ENCODE data around the gene IGSF22. TPM values are rescaled to one million over a fixed set of nuclear protein-coding genes. Genes with fewer than 3 reads are reported as not detected.

The IGSF22 gene
- total and polyA plus RNA-seq, 2 of the 13 experiments (the other 11 are each of a cell fraction or from before 2014, with no cell fraction given), result not detected

GRCh38 chr11:18749681-18750319 is 23.8 kb upstream of the IGSF22 start:
- H3K79me2 ChIP-seq (ENCODE audit: insufficient read depth, low read length), result no peaks in the 10 kb centered on the region
- intact Hi-C loops (cut with micrococcal nuclease; ENCODE audit: unreplicated experiment), result no loop called here
- no peaks in the 10 kb centered on the region for H3K9me3 ChIP-seq (ENCODE audit: low read length)
- no TSS peak for BruUV-seq (replicated peaks)
- H3K27ac ChIP-seq (ENCODE audit: extremely low read length, insufficient read depth, low read length), result no peak overlapping the region
- no peaks in the 10 kb centered on the region for H4K20me1 ChIP-seq (ENCODE audit: insufficient read depth, low read length)
- peaks cover 12% of the 10 kb centered on the region for H3K4me1 ChIP-seq (ENCODE audit: insufficient read depth, low read length)
- peak overlapping the region; percentile 55 for H3K4me2 ChIP-seq (ENCODE audit: low read depth, low read length)
- DNase-seq (ENCODE audit: low spot score) (peak; percentile 25), FAIRE-seq (no peak), ATAC-seq (peak; percentile 89)
- in situ Hi-C loops (cut with HindIII; ENCODE audit: extremely low pct_ligation_motif_present, low pct_unique_long_range_greater_than_20kb), result no loop called here
- ChIA-PET POLR2A (no interaction called here), CTCF (ENCODE audit: low intra/inter-chr PET ratio, low total read pairs) (no interaction called here)
- H3K9ac ChIP-seq (ENCODE audit: insufficient read depth, low read depth, low read length), result no peak overlapping the region
- H3K36me3 ChIP-seq (replicated peaks in 1 of 2; ENCODE audit: control insufficient read depth in 1 of 2, insufficient read depth in 2 of 2, low read length in 2 of 2), result no peaks in the 10 kb centered on the region
- H3K27me3 ChIP-seq (ENCODE audit: control insufficient read depth in 1 of 2, insufficient read depth in 2 of 2, low read length in 2 of 2), result peaks cover 4 to 33% of the 10 kb centered on the region in 2 experiments; a peak in 4 of 5 replicates
- no peak overlapping the region for H2AFZ ChIP-seq (ENCODE audit: low read length)
- 41% methylated on average over 9 of the region's 12 CpGs for WGBS (ENCODE audit: low lambda C conversion rate)
- H3K4me3 ChIP-seq (replicated peaks in 1 of 3; ENCODE audit: insufficient read depth in 1 of 3, low read depth in 2 of 3, low read length in 3 of 3), result peak overlapping the region in 1 of 3 experiments; percentile 15; a peak in 1 of 6 replicates
- TF ChIP-seq ETV5 (CRISPR knock-in tag; IDR thresholded peaks at IDR 0.05; ENCODE audit: borderline replicate concordance), result peak; percentile 83; the same call in 1 of the 2 replicates
- TF ChIP-seq KAT8 (CRISPR knock-in tag; IDR thresholded peaks at IDR 0.05), result peak; percentile 33; the same call in 1 of the 2 replicates
- peak; percentile 32; the same call in 1 of the 2 replicates for TF ChIP-seq GABPA (IDR thresholded peaks at IDR 0.05; ENCODE audit: low read depth, low read length)
- TF ChIP-seq GABPA (CRISPR knock-in tag; IDR thresholded peaks at IDR 0.05; ENCODE audit: low read depth), result peak; percentile 88
- no peak for TF ChIP-seq ZNF251 (CRISPR knock-in tag; IDR thresholded peaks at IDR 0.05)
- no peak for TF ChIP-seq ZBTB21 (CRISPR knock-in tag; IDR thresholded peaks at IDR 0.05)
- 0 out of 2 replicates have a peak, but pooled peaks have one; percentile 38 for TF ChIP-seq ELF3 (CRISPR knock-in tag; IDR thresholded peaks at IDR 0.05)
- peak; percentile 35; the same call in 1 of the 2 replicates for TF ChIP-seq SAP130 (CRISPR knock-in tag; IDR thresholded peaks at IDR 0.05; ENCODE audit: low read depth)
- no peak for TF ChIP-seq ZBTB10 (CRISPR knock-in tag; IDR thresholded peaks at IDR 0.05; ENCODE audit: borderline replicate concordance)
- peak; percentile 72 for TF ChIP-seq GABPB1 (CRISPR knock-in tag; IDR thresholded peaks at IDR 0.05)
- peak; percentile 27; the same call in 1 of the 2 replicates for TF ChIP-seq ZNF687 (CRISPR knock-in tag; IDR thresholded peaks at IDR 0.05)
- no peak for TF ChIP-seq FOXP1 (IDR thresholded peaks at IDR 0.05)
- 0 out of 2 replicates have a peak, but pooled peaks have one; percentile 23 for TF ChIP-seq FOXP1 (CRISPR knock-in tag; IDR thresholded peaks at IDR 0.05)
- 0 out of 2 replicates have a peak, but pooled peaks have one; percentile 20 for TF ChIP-seq FOXO1 (CRISPR knock-in tag; IDR thresholded peaks at IDR 0.05)
- TF ChIP-seq FOXA1 (IDR thresholded peaks at IDR 0.05), result no peak
- TF ChIP-seq FOXA1 (CRISPR knock-in tag; IDR thresholded peaks at IDR 0.05), result 0 out of 2 replicates have a peak, but pooled peaks have one; percentile 12
- no peak for TF ChIP-seq MEF2D (CRISPR knock-in tag; IDR thresholded peaks at IDR 0.05)
- 0 out of 2 replicates have a peak, but pooled peaks have one; percentile 32 for TF ChIP-seq JUND (CRISPR knock-in tag; IDR thresholded peaks at IDR 0.05)
- no peak for TF ChIP-seq LCORL (IDR thresholded peaks at IDR 0.05)
- TF ChIP-seq LCORL (CRISPR knock-in tag; IDR thresholded peaks at IDR 0.05), result 0 out of 2 replicates have a peak, but pooled peaks have one; percentile 24
- TF ChIP-seq FOXK1 (CRISPR knock-in tag; IDR thresholded peaks at IDR 0.05; ENCODE audit: borderline replicate concordance, low read depth), result peak; percentile 51; the same call in 1 of the 2 replicates

Measured in HepG2 (cell line).